Measurements from ENCODE around the gene TAF13.

- no peak for TF ChIP-seq CTCF (IDR thresholded peaks at IDR 0.05; ENCODE audit: poor library complexity, severe bottlenecking)
- TF ChIP-seq TAF1 (IDR thresholded peaks at IDR 0.05; ENCODE audit: low read depth): no peak
- TF ChIP-seq EZH2 (IDR thresholded peaks at IDR 0.05; ENCODE audit: borderline replicate concordance, insufficient read depth, low read length, poor library complexity, severe bottlenecking): no peak
- TF ChIP-seq REST (IDR thresholded peaks at IDR 0.05; ENCODE audit: borderline replicate concordance): no peak
Measured at GRCh38 chr1:109111386-109112055, 35.7 kb upstream of the TAF13 start.

All from neural cell (in vitro differentiated cells).